Omental fat pad (tissue), 4 donors: ENCODE results near the gene FBXW11. TPM values are rescaled to one million over a fixed set of nuclear protein-coding genes. Genes with fewer than 3 reads are reported as not detected.
"Not testable (repeated sequence)": the region's sequence is repeated elsewhere in the genome, so short reads cannot be mapped to it uniquely, and the experiment has no call there.

Source experiments
- ATAC-seq: fragments of 150-250 bp; one replicate; pipeline ENCODE4 v1.9.1; 2016; ENCODE audit warnings: mild to moderate bottlenecking, moderate library complexity; ENCODE audit not compliant: low FRiP score
- DNase-seq: peaks from one replicate; pipeline ENCODE4 v3.0.0-alpha.2; 2019; ENCODE audit warnings: low spot score
- total RNA-seq, 4 donors: library from RNA; depleted of rRNA; stranded (reverse); fragments of >200 nt; gene quantifications; one replicate each; pipeline ENCODE4 v1.1.0, GENCODE V29; 2016
- TF ChIP-seq, protein P1 (sequence below), 3 donors: fragments of 450-650 bp; IDR thresholded peaks; one replicate each; pipeline ENCODE4 v1.5.1; 2016 to 2017; ENCODE audit warnings: antibody characterized with exemption in 3 of 3, mild to moderate bottlenecking in 3 of 3, moderate library complexity in 2 of 3

The FBXW11 gene
- total RNA-seq, 4 donors from 2014 or later, result 44.6 to 60.9 (median 55.7) TPM

- TF ChIP-seq, protein P1, sequence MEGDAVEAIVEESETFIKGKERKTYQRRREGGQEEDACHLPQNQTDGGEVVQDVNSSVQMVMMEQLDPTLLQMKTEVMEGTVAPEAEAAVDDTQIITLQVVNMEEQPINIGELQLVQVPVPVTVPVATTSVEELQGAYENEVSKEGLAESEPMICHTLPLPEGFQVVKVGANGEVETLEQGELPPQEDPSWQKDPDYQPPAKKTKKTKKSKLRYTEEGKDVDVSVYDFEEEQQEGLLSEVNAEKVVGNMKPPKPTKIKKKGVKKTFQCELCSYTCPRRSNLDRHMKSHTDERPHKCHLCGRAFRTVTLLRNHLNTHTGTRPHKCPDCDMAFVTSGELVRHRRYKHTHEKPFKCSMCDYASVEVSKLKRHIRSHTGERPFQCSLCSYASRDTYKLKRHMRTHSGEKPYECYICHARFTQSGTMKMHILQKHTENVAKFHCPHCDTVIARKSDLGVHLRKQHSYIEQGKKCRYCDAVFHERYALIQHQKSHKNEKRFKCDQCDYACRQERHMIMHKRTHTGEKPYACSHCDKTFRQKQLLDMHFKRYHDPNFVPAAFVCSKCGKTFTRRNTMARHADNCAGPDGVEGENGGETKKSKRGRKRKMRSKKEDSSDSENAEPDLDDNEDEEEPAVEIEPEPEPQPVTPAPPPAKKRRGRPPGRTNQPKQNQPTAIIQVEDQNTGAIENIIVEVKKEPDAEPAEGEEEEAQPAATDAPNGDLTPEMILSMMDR (IDR thresholded peaks at IDR 0.05), result no peak
- DNase-seq, result no peak
- no peak for ATAC-seq
These were observed 37.4 kb upstream of the FBXW11 start for GRCh38 chr5:172043865-172044264.

DNA sequence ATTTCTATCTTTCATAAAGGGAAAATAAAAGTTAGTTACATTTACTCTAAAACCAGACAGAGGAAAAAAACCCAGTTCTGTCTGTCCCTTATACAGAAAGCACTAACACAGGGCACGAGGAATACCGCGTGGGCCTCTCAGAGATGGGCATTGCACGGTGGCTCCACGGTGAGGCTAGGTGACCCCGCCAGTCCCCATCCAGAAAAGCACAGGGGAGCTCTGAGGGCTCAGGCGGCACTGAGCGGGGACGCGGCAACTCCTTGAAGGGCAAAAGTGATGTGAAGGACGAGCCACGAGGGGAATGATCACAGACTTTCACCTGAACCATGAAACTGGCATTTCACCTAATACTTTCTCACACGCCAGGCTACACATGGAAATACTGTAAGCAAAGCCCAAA lies 35.7 kb upstream of the FBXW11 start:
- TF ChIP-seq, protein P1 (IDR thresholded peaks at IDR 0.05), result no peak
- no peak for ATAC-seq
- no peak for DNase-seq

DNA sequence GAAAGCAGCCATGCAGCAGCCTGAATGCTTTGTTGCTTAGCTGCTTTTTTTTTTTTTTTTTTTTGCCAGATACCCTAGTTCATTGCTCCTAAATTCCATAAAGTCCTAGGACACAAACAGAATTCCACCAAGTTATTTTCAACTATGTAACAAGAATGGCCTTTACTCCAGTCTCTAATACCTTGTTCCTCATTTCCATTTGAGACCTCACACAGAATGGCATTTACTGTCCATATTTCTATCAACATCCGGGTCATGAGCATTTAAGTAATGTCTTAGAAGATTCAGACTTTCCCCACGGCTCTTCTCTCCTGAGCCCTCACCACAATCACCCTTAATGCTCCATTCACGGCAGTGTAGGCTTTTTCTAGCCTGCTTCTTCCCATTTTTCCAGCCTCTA lies 31.7 kb upstream of the FBXW11 start:
- no peak for DNase-seq
- TF ChIP-seq, protein P1 (IDR thresholded peaks at IDR 0.05), result no peak
- no peak for ATAC-seq

DNA sequence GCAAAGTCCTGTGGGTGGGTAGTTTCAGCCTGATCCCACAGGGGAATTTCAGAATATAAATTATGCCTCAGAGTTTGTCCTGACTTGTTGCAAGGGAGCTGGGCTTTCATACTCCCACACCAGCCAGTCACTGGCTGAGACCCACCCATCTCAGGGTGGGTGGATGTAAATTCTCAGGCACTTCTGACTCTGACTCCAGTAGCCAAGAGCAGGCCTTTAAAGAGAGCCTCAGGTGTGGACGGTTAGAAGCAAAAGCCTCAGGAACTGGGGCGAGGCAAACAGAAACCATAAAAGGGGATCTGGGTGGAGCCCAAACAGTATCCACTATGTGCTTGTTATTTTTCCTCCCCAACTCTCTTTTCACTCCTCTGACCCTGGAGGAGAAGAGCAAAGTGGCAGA lies 28.6 kb upstream of the FBXW11 start:
- peak; percentile 66 for ATAC-seq
- no peak for DNase-seq
- TF ChIP-seq, protein P1 (IDR thresholded peaks at IDR 0.05), result no peak

DNA sequence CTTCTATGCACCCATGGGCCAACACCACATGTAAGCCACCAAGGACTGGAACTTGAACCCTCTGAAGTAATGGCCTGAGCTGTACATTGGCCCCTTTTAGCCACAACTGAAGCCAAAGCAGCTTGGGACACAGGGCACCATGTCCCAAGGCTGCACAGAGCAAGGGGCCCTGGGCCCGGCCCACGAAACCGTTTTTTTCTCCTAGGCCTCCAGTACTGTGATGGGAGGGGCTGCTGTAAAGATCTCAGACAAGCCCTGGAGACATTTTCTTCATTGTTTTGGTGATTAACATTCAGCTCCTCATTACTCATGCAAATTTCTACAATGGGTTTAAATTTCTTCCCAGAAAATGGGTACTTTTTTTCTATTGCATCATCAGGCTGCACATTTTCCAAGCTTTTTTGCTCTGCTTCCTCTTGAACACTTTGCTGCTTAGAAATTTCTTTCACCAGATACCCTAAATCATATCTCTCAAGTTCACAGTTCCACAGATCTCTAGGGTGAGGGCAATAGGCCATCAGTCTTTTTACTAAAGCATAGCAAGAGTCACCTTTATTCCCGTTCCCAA lies 25.5 kb upstream of the FBXW11 start:
- TF ChIP-seq, protein P1 (IDR thresholded peaks at IDR 0.05), result no peak
- DNase-seq (no peak), ATAC-seq (no peak)

GRCh38 chr5:172029876-172030275 lies 23.4 kb upstream of the FBXW11 start:
- ATAC-seq (no peak), DNase-seq (no peak)
- TF ChIP-seq, protein P1 (IDR thresholded peaks at IDR 0.05), result no peak

GRCh38 chr5:172028167-172028566 lies 21.7 kb upstream of the FBXW11 start:
- TF ChIP-seq, protein P1 (IDR thresholded peaks at IDR 0.05), result no peak
- ATAC-seq, result no peak
- no peak for DNase-seq

DNA sequence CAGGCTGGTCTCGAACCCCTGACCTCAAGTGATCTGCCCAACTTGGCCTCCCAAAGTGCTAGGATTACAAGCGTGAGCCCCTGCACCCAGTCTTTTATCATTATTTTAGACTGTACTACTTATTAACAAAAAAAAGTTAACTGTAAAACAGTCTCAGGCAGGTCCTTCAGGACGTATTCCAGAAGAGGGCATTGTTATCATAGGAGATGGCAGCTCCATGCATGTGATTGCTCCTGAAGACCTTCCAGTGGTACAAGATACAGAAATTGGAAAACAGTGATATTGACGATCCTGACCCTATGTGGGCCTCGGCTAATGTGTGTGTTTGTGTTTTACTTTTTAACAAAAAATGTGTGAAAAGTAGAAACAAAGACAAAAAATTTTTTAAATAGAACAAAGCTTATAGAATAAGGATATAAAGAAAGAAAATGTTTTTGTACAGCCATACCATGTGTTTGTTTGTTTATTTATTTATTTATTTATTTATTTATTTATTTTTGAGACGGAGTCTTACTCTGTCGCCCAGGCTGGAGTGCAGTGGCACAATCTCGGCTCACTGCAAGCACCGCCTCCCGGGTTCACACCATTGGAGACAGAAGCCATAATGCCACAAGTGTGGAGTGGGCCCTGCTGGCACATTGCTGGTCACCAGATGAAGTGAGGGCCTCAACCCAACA lies 13.8 kb upstream of the FBXW11 start:
- DNase-seq, ATAC-seq: not testable (repeated sequence)
